Measurements from ENCODE around the gene ATP2B1.
A peak's percentile ranks its signal among the peaks of the same experiment; 100 is the strongest.

The ATP2B1 gene

DNA sequence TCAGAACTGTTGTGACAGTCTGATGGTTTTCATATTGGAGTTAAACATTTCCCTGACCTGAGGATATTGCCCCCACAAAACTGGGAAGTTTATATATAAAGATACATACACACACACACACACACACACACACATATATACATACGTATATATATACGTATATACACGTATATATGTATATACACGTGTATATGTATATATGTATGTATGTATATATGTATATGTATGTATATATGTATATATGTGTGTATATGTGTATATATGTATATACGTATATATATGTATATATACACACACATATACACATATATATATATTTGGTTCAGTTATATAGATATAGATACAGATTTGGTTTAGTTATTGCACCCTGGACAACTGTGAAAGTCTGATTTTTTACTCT, 65.7 kb downstream of the ATP2B1 start:
- TF ChIP-seq GATA2 (IDR thresholded peaks at IDR 0.05; ENCODE audit: low read depth, low read length) (no peak), GATA3 (IDR thresholded peaks at IDR 0.05; ENCODE audit: low read depth, low read length) (no peak)

- TF ChIP-seq GATA2 (IDR thresholded peaks at IDR 0.05; ENCODE audit: low read depth, low read length) (no peak), GATA3 (IDR thresholded peaks at IDR 0.05; ENCODE audit: low read depth, low read length) (no peak)
Observed at GRCh38 chr12:89636776-89637160, 71.9 kb downstream of the ATP2B1 start.

DNA sequence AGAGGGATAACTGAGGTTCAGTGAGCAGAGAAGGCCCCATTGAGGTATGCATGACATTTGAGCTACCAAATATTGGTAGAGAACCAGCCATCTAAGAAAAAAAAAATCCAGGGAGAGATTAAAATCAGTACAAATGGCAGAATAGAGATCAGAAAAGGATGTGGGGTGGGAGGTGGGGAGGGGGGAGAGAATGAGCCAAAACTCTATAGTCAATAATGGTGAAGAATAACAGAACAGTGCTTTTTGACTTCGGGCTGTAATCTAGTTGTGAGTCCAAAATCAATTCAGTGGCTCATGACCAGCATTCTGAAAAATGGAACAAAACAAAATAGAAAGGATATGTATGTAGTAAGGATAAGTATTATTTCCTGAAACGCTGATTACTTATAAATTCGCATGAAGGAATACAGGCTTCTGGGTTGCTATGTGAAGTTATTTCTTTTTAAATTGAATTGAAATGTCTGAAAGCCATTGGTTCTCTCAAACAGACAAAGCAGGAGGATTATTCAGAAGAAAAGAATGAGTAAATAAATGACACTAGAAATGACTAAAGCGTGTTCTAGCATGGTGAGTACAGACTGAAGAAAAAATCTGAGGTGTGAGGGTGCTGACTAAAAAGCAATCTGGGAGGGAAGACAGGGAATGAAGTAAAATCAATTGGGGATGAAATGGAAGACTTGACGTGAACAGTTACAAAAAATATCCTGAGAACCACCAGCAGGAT, 72.4 kb downstream of the ATP2B1 start:
- TF ChIP-seq GATA2 (IDR thresholded peaks at IDR 0.05; ENCODE audit: low read depth, low read length) (no peak), GATA3 (IDR thresholded peaks at IDR 0.05; ENCODE audit: low read depth, low read length) (no peak)

DNA sequence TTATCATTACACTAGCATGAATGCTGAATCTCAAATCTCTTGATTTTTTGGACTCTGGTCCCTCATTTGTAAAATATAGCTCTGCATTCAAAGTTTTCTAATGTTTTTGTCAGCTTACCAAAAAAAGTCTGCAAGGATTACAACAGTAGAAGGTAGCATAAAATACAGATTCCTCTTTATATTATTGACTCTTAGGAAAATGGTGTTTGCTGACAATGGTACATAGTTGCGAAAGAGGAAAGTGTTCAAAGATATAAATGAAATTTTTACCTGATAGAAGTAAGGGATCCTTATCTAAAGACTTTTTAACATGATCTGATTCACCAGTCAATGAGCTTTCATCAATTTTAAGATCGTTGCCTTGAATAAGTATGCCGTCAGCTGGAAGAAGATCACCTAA, 74.1 kb downstream of the ATP2B1 start:
- TF ChIP-seq GATA3 (IDR thresholded peaks at IDR 0.05; ENCODE audit: low read depth, low read length), result no peak
- no peak for TF ChIP-seq GATA2 (IDR thresholded peaks at IDR 0.05; ENCODE audit: low read depth, low read length)

- TF ChIP-seq GATA2 (IDR thresholded peaks at IDR 0.05; ENCODE audit: low read depth, low read length) (no peak), GATA3 (IDR thresholded peaks at IDR 0.05; ENCODE audit: low read depth, low read length) (no peak)
Observed at GRCh38 chr12:89632778-89633177, 75.9 kb downstream of the ATP2B1 start.

DNA sequence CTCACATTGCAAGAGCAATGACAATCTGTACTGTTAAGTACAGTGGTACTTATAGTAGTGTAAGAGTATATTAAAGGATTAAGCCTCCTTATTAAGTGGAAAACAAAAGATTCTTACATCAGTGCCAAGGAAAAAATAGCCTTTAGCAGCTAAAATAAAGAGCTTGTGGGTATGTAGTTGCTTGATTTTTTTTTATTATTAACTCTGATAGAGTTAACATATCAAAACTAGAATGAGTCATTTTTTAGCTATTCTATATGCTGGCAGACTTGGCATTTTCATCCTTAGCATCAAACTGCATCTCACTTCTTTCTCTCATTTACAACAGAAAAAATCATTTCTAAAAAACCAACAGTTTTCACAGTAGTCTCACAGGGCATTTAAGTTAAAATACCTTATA, 86.5 kb downstream of the ATP2B1 start:
- no peak for TF ChIP-seq GATA2 (IDR thresholded peaks at IDR 0.05; ENCODE audit: low read depth, low read length)
- TF ChIP-seq GATA3 (IDR thresholded peaks at IDR 0.05; ENCODE audit: low read depth, low read length), result no peak

DNA sequence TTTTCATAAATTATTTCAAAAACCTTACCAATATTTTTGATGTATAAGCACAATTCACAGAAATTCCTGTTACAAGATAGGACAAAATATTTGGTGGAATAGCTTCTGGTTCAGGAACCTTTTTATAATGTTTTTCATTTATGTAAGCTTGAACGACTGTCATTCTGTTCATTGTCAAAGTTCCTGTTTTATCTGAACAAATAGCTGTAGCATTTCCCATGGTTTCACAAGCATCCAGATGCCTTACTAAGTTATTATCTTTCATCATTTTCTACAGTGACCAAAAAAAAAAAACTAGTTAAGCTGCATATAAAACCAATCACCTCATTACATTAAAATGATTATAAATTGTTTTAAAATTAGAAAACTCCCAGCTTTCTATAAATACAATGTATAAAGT, 87.1 kb downstream of the ATP2B1 start:
- TF ChIP-seq GATA3 (IDR thresholded peaks at IDR 0.05; ENCODE audit: low read depth, low read length), result 0 out of 2 replicates have a peak, but pooled peaks have one; percentile 13
- no peak for TF ChIP-seq GATA2 (IDR thresholded peaks at IDR 0.05; ENCODE audit: low read depth, low read length)

GRCh38 chr12:89619764-89620163, 88.9 kb downstream of the ATP2B1 start:
- no peak for TF ChIP-seq GATA3 (IDR thresholded peaks at IDR 0.05; ENCODE audit: low read depth, low read length)
- TF ChIP-seq GATA2 (IDR thresholded peaks at IDR 0.05; ENCODE audit: low read depth, low read length), result no peak

- TF ChIP-seq GATA2 (IDR thresholded peaks at IDR 0.05; ENCODE audit: low read depth, low read length) (no peak), GATA3 (IDR thresholded peaks at IDR 0.05; ENCODE audit: low read depth, low read length) (no peak)
Observed at GRCh38 chr12:89618113-89618862, 90.3 kb downstream of the ATP2B1 start.

DNA sequence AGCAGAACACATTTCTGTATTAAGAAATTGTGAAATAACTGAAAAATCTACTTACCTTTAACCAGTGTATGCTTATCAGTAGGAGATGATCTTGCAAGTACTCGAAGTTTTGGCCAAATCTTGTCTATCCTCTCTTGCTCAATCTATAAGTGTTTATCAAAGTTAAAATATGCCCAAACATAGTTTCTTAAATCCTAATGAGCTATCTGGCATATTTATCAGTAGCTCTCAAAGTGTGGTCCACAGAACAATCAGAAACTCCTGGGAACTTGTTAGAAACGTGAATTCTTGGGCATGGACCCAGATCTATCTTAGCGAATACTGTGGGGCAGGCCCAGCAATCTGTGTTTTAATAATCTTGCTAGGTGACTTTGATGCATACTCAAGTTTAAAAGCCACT, 98.3 kb downstream of the ATP2B1 start:
- TF ChIP-seq GATA2 (IDR thresholded peaks at IDR 0.05; ENCODE audit: low read depth, low read length), result no peak
- no peak for TF ChIP-seq GATA3 (IDR thresholded peaks at IDR 0.05; ENCODE audit: low read depth, low read length)

- TF ChIP-seq GATA3 (IDR thresholded peaks at IDR 0.05; ENCODE audit: low read depth, low read length) (no peak), GATA2 (IDR thresholded peaks at IDR 0.05; ENCODE audit: low read depth, low read length) (no peak)
Observed at GRCh38 chr12:89603678-89604077, 105.0 kb downstream of the ATP2B1 start.

- TF ChIP-seq GATA3 (IDR thresholded peaks at IDR 0.05; ENCODE audit: low read depth, low read length) (no peak), GATA2 (IDR thresholded peaks at IDR 0.05; ENCODE audit: low read depth, low read length) (no peak)
Observed at GRCh38 chr12:89597770-89598169, 110.9 kb downstream of the ATP2B1 start.

DNA sequence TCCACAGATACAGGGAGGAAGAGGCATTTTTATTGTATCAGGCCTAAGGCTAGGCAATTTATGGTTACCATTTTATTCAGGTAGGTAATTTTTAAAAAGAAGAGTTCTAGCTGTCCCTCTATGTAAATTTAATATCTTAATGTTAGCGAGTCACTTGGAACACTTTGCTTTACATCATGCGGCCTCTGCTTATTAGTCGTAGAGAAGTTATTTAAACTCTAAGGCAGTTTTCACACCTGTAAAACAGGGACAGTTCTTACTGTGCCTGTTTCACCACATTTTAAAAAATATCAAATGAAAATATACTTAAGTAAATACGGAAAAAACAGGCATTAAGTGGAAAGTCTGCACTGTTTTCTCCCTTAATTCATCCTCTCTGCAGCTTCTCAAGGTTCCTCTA, 111.4 kb downstream of the ATP2B1 start:
- TF ChIP-seq GATA2 (IDR thresholded peaks at IDR 0.05; ENCODE audit: low read depth, low read length) (no peak), GATA3 (IDR thresholded peaks at IDR 0.05; ENCODE audit: low read depth, low read length) (no peak)

DNA sequence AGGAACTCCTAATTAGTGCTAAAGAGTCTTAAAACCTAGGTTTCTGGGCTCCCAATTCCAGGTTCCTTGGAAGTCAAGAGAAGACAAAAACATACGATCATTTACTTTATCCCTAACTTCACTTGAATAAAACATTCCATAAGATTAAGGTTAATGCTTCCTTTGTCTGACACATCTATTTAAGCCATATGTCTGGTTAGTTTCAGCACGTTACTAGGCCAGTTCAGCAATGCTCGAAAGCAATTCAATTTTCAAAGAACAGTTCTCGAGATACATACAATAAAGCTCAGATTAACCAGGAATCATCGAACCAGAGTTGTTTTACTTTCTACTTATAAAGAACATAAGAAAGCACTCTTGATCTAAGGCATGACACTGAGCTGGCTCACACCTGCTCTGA, 114.8 kb downstream of the ATP2B1 start:
- no peak for TF ChIP-seq GATA3 (IDR thresholded peaks at IDR 0.05; ENCODE audit: low read depth, low read length)
- no peak for TF ChIP-seq GATA2 (IDR thresholded peaks at IDR 0.05; ENCODE audit: low read depth, low read length)

DNA sequence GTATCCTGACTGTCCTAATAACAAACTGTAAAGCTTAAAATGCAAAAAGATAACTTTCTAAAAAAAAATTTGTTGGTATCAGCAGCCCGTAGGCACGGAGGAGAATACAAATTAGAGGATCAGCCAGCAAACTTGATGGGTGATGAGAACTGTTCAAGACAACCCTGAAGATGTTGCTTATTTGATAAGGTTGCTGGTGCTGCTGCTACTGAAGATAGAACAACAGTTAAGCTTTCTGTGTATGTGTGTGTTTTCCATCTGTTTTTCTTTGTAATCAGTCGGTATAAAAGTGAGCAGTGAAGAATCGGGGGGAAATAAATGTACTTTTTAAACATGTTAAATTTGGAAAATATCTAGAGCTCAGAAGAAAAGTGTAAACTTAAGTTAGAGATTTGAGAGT, 115.4 kb downstream of the ATP2B1 start:
- TF ChIP-seq GATA2 (IDR thresholded peaks at IDR 0.05; ENCODE audit: low read depth, low read length) (no peak), GATA3 (IDR thresholded peaks at IDR 0.05; ENCODE audit: low read depth, low read length) (no peak)

Data from SH-SY5Y (cell line).